ENCODE data around the gene TEX12. TPM values are rescaled to one million over a fixed set of nuclear protein-coding genes. Genes with fewer than 3 reads are reported as not detected.

TEX12 gene
- polyA plus RNA-seq, 4 donors: 0.13 to 1.6 TPM; not detected in 2

Other genes with a start within 250 kb of the TEX12 start
- gene C11orf52, start 248.5 kb upstream of the TEX12 start, polyA plus RNA-seq: 10 to 100 TPM; 10.3 to 33.5 (median 24.9) TPM
- gene DIXDC1, start 230.0 kb upstream of the TEX12 start, polyA plus RNA-seq: 1 to 10 TPM; 1.3 to 9.7 (median 5.1) TPM
- 10 to 100 TPM; 24.0 to 28.4 (median 24.5) TPM for gene DLAT, start 142.0 kb upstream of the TEX12 start, polyA plus RNA-seq
- gene PIH1D2, start 93.4 kb upstream of the TEX12 start, polyA plus RNA-seq: 1 to 10 TPM in 2 of 4 donors, under 1 TPM in 1, not detected in 1; 0.67 to 1.2 (median 1.1) TPM
- gene NKAPD1, start 93.1 kb upstream of the TEX12 start, polyA plus RNA-seq: 10 to 100 TPM in 2 of 4 donors, 1 to 10 TPM in 2; 8.3 to 26.4 (median 12.7) TPM
- gene TIMM8B, start 80.6 kb upstream of the TEX12 start, polyA plus RNA-seq: 100 to 1,000 TPM in 1 of 4 donors, 10 to 100 TPM in 3; 53.3 to 154 (median 94.4) TPM
- gene SDHD, start 80.5 kb upstream of the TEX12 start, polyA plus RNA-seq: 100 to 1,000 TPM; 145 to 421 (median 229) TPM
- 10 to 100 TPM; 18.6 to 74.0 (median 46.1) TPM for gene IL18, start 3.3 kb upstream of the TEX12 start, polyA plus RNA-seq
- 10 to 100 TPM in 1 of 4 donors, 1 to 10 TPM in 3; 1.1 to 11.6 (median 7.6) TPM for gene BCO2, start 8.1 kb downstream of the TEX12 start, polyA plus RNA-seq
- 10 to 100 TPM; 25.5 to 57.3 (median 38.9) TPM for gene PTS, start 59.1 kb downstream of the TEX12 start, polyA plus RNA-seq
- gene PLET1, start 93.5 kb downstream of the TEX12 start, polyA plus RNA-seq: under 1 TPM in 1 of 4 donors, not detected in 3; 0.06 TPM